AG04449 (cell line): ENCODE results near the gene POLR3K.

Source experiments
- CTCF ChIA-PET: fragments of 350-600 bp; formaldehyde crosslinking; extraction: SDS; loops from one replicate; lab custom pipeline; 2021; ENCODE audit warnings: antibody characterized with exemption; lab: Yijun Ruan, JAX
- POLR2A ChIA-PET: fragments of 400-600, 350-600 bp; formaldehyde crosslinking; extraction: SDS; loops from one replicate; lab custom pipeline; 2020; ENCODE audit warnings: antibody characterized with exemption, inconsistent platforms; lab: Yijun Ruan, JAX
- DNase-seq: peaks from one replicate; pipeline ENCODE4 v3.0.0-alpha.2; 2010; ENCODE audit warnings: low read depth, low spot score
- H3K4me3 ChIP-seq: 2 replicates; pipeline ENCODE4 v1.5.1; 2011; ENCODE audit warnings: low read depth, mild to moderate bottlenecking, control low read depth, low read length
- TF ChIP-seq, protein P1 (sequence below): IDR thresholded peaks from one replicate; pipeline ENCODE4 v1.5.1; 2011; ENCODE audit warnings: mild to moderate bottlenecking, moderate library complexity, low read length, control low read depth, inconsistent platforms; ENCODE audit not compliant: insufficient read depth; ENCODE audit errors: missing control alignments

The POLR3K gene

DNA sequence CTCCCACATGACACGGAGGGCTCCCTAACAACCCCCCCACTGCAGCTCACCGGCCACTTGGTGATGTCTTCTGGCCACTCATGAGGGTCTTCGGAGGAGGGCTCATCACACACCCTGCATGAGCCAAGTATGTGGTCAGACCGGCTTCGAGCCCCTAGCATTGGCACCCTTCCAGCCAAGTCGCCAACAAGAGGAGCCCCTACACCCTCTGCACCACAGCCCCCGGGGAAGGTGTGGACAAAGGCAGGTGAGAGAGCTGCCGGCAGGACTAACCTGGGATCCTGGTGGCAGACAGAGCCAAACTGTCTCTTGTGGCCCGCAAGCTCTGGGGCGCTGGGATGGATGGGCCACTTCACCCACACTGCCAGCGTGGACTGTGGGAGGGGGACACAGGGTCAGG, 6.8 kb upstream of the POLR3K start:
- ChIA-PET POLR2A (interaction anchor here (1.0 kb wide), 1 partner anchor 11 kb away, joined by 4 read pairs; no protein-coding TSS in a partner anchor), CTCF (interaction anchor here (1.2 to 25.1 kb wide), 4 partner anchors 10 to 121 kb away, joined by 4 to 728 read pairs (median 48); partner anchors contain the start of gene HBQ1)
- DNase-seq, result no peak
- TF ChIP-seq, protein P1, sequence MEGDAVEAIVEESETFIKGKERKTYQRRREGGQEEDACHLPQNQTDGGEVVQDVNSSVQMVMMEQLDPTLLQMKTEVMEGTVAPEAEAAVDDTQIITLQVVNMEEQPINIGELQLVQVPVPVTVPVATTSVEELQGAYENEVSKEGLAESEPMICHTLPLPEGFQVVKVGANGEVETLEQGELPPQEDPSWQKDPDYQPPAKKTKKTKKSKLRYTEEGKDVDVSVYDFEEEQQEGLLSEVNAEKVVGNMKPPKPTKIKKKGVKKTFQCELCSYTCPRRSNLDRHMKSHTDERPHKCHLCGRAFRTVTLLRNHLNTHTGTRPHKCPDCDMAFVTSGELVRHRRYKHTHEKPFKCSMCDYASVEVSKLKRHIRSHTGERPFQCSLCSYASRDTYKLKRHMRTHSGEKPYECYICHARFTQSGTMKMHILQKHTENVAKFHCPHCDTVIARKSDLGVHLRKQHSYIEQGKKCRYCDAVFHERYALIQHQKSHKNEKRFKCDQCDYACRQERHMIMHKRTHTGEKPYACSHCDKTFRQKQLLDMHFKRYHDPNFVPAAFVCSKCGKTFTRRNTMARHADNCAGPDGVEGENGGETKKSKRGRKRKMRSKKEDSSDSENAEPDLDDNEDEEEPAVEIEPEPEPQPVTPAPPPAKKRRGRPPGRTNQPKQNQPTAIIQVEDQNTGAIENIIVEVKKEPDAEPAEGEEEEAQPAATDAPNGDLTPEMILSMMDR, result no peak
- H3K4me3 ChIP-seq, result no peak overlapping the region

DNA sequence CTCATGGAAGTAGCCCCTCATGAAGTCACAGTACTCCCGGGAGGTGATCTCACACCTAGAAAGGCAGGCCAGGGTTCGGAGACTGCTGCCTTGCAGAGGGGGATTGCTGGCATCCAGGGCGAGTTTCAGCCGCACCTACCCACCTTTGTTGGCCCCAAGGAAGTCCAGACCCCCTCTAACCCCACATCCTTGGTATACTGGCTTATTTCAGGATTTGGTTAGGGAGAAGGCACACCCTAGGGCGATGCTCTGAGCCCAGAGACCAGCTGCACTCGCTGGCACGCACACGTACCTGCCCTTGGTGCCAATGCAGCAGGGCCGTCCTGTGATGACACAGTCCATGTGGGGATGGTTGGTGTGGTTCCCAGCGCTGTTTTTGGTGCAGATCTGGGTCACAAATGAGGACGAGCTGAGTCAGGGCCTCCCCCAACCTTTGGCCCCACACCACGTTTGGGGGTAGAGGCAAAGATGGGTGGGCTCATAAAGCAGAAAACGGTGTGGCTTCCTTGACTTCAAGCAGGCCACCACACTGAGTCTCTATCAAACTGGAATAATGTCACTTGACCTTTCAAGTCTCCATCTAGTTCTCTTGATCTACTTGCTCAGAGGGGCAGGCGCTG, 6.1 kb upstream of the POLR3K start:
- no peak for DNase-seq
- CTCF ChIA-PET, result interaction anchor here (1.2 to 25.1 kb wide), 4 partner anchors 11 to 121 kb away, joined by 4 to 728 read pairs (median 48); partner anchors contain the start of gene HBQ1
- POLR2A ChIA-PET, result interaction anchor here (1.0 kb wide), 1 partner anchor 12 kb away, joined by 4 read pairs; no protein-coding TSS in a partner anchor
- TF ChIP-seq, protein P1, result no peak
- no peak overlapping the region for H3K4me3 ChIP-seq

DNA sequence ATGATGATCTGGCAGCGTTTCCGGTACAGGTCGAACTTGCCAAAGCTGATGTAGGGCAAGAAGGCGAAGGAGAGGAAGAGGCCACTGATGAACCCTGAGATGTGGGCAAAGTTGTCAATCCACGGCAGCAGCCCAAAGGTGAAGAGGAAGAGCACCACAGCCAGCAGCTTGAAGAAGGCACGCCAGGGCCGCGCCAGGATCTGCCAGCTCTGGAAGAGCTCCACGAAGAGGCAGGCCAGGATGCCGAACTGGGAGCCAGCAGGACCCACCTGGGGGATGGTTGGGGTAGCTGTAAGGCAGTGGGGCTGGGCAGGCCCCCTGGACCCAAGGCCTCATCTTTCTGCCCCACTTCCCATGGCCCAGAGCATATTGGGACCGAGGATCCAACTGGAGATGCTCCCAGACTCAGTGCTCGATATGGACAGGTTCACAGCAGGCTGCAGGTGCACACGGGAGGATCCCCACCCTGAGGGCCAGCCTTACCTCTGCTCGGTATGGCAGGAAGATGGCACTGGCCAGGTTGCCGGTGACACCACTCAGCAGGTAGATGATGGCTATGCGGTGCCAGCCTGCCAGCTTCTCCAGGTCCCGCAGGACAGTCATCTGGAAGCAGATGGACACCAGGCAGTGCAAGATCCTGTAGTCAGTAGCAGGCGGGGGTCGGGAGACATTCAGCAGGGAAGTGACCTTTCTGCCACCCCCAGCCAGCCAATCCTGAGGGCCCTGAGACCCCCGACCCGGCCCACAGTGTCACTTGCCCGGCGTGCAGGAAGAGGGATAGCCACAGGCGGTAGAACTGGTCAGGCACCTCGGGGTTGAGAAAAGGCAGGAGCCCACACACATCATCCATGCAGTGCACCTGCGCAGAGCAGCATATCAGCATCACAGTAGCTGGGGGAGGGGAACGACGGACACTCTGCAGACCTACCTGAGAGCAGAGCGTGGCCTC, 5.4 kb upstream of the POLR3K start:
- H3K4me3 ChIP-seq, result no peak overlapping the region
- CTCF ChIA-PET, result interaction anchor here (0.9 to 25.1 kb wide), 2 partner anchors 7 to 32 kb away, joined by 4 to 728 read pairs; no protein-coding TSS in a partner anchor
- POLR2A ChIA-PET, result interaction anchor here (1.0 to 1.2 kb wide), 2 partner anchors 12 to 13 kb away, joined by 4 read pairs; no protein-coding TSS in a partner anchor
- no peak for DNase-seq
- TF ChIP-seq, protein P1, result no peak

DNA sequence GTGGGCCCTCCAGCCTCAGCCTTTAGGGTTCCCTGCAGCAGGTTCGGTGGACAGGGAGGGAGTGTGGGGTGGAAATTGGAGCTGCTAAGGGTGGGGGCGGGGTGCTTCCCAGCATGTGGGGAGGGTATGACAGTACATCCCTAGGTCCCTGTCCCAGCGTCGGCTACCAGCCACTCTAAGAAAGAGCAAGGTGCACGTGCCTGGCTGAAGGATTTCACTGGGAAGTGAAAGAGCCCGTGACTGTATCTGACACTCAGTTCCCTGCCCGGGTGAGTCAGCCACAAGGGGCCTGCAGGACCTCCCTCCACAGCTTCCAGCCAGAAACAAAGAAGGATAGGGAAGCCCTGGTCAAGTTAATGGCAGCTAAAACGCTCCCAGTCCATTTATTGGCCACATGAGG, 4.3 kb upstream of the POLR3K start:
- no peak overlapping the region for H3K4me3 ChIP-seq
- no peak for DNase-seq
- TF ChIP-seq, protein P1, result no peak
- POLR2A ChIA-PET, result interaction anchor here (1.2 kb wide), 1 partner anchor 13 kb away, joined by 4 read pairs; no protein-coding TSS in a partner anchor
- CTCF ChIA-PET, result interaction anchor here (0.9 to 25.1 kb wide), 3 partner anchors 8 to 124 kb away, joined by 4 to 728 read pairs (median 4); no protein-coding TSS in a partner anchor

DNA sequence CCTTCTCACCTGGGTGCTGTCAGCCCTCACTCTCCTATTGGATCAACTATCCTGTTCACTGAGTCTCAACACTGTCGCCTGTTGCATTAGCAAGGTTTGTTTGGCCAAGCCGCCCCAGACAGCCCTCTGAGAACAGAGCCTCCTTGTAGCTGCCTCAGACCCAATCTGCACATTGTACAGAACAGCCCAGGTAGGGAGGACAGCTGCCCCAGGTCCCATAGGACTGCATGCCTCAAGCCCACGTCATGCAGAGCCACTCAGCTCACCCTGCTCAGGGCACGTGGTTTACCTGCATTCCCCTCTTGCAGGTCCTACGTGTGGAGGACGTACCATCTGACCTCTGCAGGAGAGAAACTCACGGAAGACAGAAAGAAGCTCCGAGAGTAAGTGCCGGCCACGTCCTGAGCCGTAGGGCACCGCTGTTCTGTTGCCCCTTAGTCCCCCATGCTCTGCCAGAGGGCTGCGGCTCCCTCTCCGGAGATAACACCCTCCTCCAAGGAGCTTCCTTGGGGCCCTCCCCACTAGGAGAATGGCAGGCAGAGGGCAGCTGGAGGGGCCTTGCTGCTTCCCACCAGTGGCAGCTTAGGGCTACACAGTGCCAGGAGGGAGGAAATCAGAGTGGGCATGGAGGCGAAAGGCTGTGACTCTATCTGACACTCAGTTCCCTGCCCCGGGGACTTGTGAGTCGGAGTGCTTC, 3.0 kb upstream of the POLR3K start:
- ChIA-PET POLR2A (interaction anchor here (1.4 kb wide), 1 partner anchor 15 kb away, joined by 6 read pairs; the partner anchor contains the start of gene RHBDF1), CTCF (interaction anchor here (1.0 to 25.1 kb wide), 4 partner anchors 9 to 125 kb away, joined by 3 to 728 read pairs (median 20); no protein-coding TSS in a partner anchor)
- TF ChIP-seq, protein P1, result no peak
- no peak overlapping the region for H3K4me3 ChIP-seq
- DNase-seq, result no peak
